ENCODE results near the gene PTP4A2.
A peak's percentile ranks its signal among the peaks of the same experiment; 100 is the strongest.
"Not testable (repeated sequence)": the region's sequence is repeated elsewhere in the genome, so short reads cannot be mapped to it uniquely, and the experiment has no call there.

The PTP4A2 gene

GRCh38 chr1:31954607-31955283 lies 16.6 kb upstream of the PTP4A2 start:
- TF ChIP-seq, protein P1, sequence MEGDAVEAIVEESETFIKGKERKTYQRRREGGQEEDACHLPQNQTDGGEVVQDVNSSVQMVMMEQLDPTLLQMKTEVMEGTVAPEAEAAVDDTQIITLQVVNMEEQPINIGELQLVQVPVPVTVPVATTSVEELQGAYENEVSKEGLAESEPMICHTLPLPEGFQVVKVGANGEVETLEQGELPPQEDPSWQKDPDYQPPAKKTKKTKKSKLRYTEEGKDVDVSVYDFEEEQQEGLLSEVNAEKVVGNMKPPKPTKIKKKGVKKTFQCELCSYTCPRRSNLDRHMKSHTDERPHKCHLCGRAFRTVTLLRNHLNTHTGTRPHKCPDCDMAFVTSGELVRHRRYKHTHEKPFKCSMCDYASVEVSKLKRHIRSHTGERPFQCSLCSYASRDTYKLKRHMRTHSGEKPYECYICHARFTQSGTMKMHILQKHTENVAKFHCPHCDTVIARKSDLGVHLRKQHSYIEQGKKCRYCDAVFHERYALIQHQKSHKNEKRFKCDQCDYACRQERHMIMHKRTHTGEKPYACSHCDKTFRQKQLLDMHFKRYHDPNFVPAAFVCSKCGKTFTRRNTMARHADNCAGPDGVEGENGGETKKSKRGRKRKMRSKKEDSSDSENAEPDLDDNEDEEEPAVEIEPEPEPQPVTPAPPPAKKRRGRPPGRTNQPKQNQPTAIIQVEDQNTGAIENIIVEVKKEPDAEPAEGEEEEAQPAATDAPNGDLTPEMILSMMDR (IDR thresholded peaks at IDR 0.05; ENCODE audit: unreplicated experiment in 3 of 3): no peak
- H3K36me3 Mint-ChIP-seq (ENCODE audit: low read depth): no peaks in the 10 kb centered on the region
- peak overlapping the region; percentile 57 to 99 (median 64) for H3K27ac Mint-ChIP-seq
- H3K9me3 Mint-ChIP-seq: no peaks in the 10 kb centered on the region
- no peaks in the 10 kb centered on the region for H3K27me3 Mint-ChIP-seq (ENCODE audit: low read depth)
- peak overlapping the region in 1 of 3 experiments; percentile 2 for H3K4me3 Mint-ChIP-seq
- peaks cover 52% of the 10 kb centered on the region for H3K4me1 Mint-ChIP-seq

- TF ChIP-seq, protein P1 (IDR thresholded peaks at IDR 0.05; ENCODE audit: unreplicated experiment in 3 of 3): no peak
- H3K36me3 Mint-ChIP-seq (ENCODE audit: low read depth): no peaks in the 10 kb centered on the region
- H3K4me3 Mint-ChIP-seq: no peak overlapping the region
- H3K9me3 Mint-ChIP-seq: no peaks in the 10 kb centered on the region
- peak overlapping the region in 2 of 3 experiments; percentile 65 to 68 for H3K27ac Mint-ChIP-seq
- H3K27me3 Mint-ChIP-seq (ENCODE audit: low read depth): no peaks in the 10 kb centered on the region
- peaks cover 41% of the 10 kb centered on the region for H3K4me1 Mint-ChIP-seq
These were observed 14.7 kb upstream of the PTP4A2 start for GRCh38 chr1:31952825-31953220.

GRCh38 chr1:31951276-31951675 lies 13.1 kb upstream of the PTP4A2 start:
- H3K4me3 Mint-ChIP-seq: no peak overlapping the region
- no peaks in the 10 kb centered on the region for H3K9me3 Mint-ChIP-seq
- H3K36me3 Mint-ChIP-seq (ENCODE audit: low read depth): no peaks in the 10 kb centered on the region
- TF ChIP-seq, protein P1 (IDR thresholded peaks at IDR 0.05; ENCODE audit: unreplicated experiment in 3 of 3): no peak
- peak overlapping the region; percentile 21 to 65 (median 64) for H3K27ac Mint-ChIP-seq
- H3K4me1 Mint-ChIP-seq: peaks cover 40% of the 10 kb centered on the region
- H3K27me3 Mint-ChIP-seq (ENCODE audit: low read depth): no peaks in the 10 kb centered on the region

DNA sequence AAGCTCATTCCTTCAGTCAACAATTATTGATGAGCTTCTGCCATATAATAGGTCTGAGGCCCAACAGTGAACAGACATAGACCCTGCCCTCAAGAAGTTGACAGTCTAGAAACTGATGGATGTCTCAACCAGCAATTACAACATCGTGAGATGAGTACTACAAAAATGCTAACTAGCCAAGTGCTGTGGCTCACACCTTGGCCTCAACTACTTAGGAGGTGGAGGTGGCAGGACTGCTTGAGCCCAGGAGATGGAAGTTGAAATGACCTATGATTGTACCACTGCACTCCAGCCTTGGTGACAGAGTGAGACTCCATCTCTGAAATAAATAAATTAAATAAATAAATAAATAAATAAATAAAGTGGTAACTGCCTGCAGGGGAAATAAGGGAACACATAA lies 11.7 kb upstream of the PTP4A2 start:
- H3K9me3 Mint-ChIP-seq: no peaks in the 10 kb centered on the region
- TF ChIP-seq, protein P1 (IDR thresholded peaks at IDR 0.05; ENCODE audit: unreplicated experiment in 3 of 3): no peak
- peaks cover 28% of the 10 kb centered on the region for H3K4me1 Mint-ChIP-seq
- no peaks in the 10 kb centered on the region for H3K27me3 Mint-ChIP-seq (ENCODE audit: low read depth)
- no peak overlapping the region for H3K27ac Mint-ChIP-seq
- H3K4me3 Mint-ChIP-seq: no peak overlapping the region
- no peaks in the 10 kb centered on the region for H3K36me3 Mint-ChIP-seq (ENCODE audit: low read depth)

- not testable (repeated sequence) for H3K27me3 Mint-ChIP-seq (ENCODE audit: low read depth)
- H3K4me1 Mint-ChIP-seq: peaks cover 27% of the 10 kb centered on the region
- peak overlapping the region in 1 of 3 experiments; percentile 58 for H3K4me3 Mint-ChIP-seq
These were observed 7.5 kb upstream of the PTP4A2 start for GRCh38 chr1:31945677-31946076.

DNA sequence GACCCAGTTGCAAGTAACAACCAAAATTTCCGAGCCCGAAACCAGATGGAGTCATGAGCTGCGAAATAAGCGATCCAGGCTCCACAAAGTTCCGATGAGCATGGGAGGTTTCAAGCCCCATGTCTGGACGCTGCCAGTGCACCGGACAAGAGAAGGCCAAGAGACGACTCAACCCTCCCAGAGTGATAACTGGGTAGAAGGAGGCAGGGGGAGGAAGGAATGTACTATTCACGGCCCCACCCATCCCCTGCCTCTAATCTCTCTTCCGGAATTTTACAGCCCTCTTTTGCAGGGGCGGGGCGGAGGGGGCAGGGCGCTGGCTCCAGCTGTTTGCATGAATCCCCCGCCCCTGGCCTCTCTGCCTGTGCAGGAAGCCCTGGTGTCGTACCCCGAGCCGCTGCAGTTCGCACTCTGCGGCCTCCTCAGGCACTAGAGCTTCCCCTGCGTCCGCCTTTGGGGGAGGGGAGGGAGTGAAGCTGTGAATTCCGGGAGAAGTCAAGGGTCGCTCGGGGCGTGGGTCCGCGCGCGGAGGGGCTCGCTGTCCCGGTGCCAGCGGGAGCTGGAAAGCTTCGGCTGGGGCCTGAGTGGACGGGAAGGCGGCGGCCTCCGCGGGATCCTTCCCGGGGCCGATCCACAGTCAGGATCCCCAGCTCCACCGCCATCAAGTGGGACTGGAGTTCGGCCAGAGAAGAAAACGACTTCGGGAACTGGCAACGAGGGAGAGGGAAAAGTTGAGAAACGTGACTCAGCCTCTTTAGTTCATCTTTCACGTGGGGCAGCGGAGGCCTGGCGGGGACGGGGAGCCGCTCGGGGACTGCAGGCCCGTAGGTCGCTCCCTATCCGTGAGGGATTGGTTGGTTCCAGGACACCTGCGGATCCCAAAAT lies 6.3 kb upstream of the PTP4A2 start:
- TF ChIP-seq, protein P1 (IDR thresholded peaks at IDR 0.05; ENCODE audit: unreplicated experiment in 3 of 3): no peak
- peaks cover 37% of the 10 kb centered on the region for H3K4me1 Mint-ChIP-seq
- peak overlapping the region; percentile 96 to 98 (median 98) for H3K27ac Mint-ChIP-seq
- no peaks in the 10 kb centered on the region for H3K36me3 Mint-ChIP-seq (ENCODE audit: low read depth)
- no peaks in the 10 kb centered on the region for H3K27me3 Mint-ChIP-seq (ENCODE audit: low read depth)
- H3K4me3 Mint-ChIP-seq: peak overlapping the region; percentile 79 to 84 (median 83)
- no peaks in the 10 kb centered on the region for H3K9me3 Mint-ChIP-seq

More at GRCh38 chr1:31945677-31946076, 7.5 kb upstream of the PTP4A2 start:
- H3K27ac Mint-ChIP-seq: peak overlapping the region in 2 of 3 experiments; percentile 41 to 69
- H3K36me3 Mint-ChIP-seq (ENCODE audit: low read depth); H3K9me3 Mint-ChIP-seq: not testable (repeated sequence)
